Measurements from ENCODE around the gene GTSE1.

GTSE1 gene

GRCh38 chr22:46275455-46276122 lies 21.1 kb upstream of the GTSE1 start:
- no peak for DNase-seq (ENCODE audit: low spot score)

- no peak for DNase-seq (ENCODE audit: low spot score)
Measured at GRCh38 chr22:46276563-46276962, 20.1 kb upstream of the GTSE1 start.

GRCh38 chr22:46278656-46279645 lies 17.7 kb upstream of the GTSE1 start:
- DNase-seq (ENCODE audit: low spot score), result no peak

- no peak for DNase-seq (ENCODE audit: low spot score)
Measured at GRCh38 chr22:46280063-46280817, 16.4 kb upstream of the GTSE1 start.

GRCh38 chr22:46280999-46281623 lies 15.6 kb upstream of the GTSE1 start:
- no peak for DNase-seq (ENCODE audit: low spot score)

- no peak for DNase-seq (ENCODE audit: low spot score)
Measured at GRCh38 chr22:46281866-46282678, 14.6 kb upstream of the GTSE1 start.

GRCh38 chr22:46286006-46286405 lies 10.7 kb upstream of the GTSE1 start:
- no peak for DNase-seq (ENCODE audit: low spot score)

GRCh38 chr22:46286941-46287872 lies 9.5 kb upstream of the GTSE1 start:
- DNase-seq (ENCODE audit: low spot score), result no peak

GRCh38 chr22:46287873-46288751 lies 8.6 kb upstream of the GTSE1 start:
- no peak for DNase-seq (ENCODE audit: low spot score)

- DNase-seq (ENCODE audit: low spot score), result no peak
Measured at GRCh38 chr22:46288846-46289243, 7.8 kb upstream of the GTSE1 start.

GRCh38 chr22:46289244-46289891 lies 7.3 kb upstream of the GTSE1 start:
- no peak for DNase-seq (ENCODE audit: low spot score)

GRCh38 chr22:46290121-46290842 lies 6.4 kb upstream of the GTSE1 start:
- DNase-seq (ENCODE audit: low spot score), result no peak

GRCh38 chr22:46290843-46291785 lies 5.6 kb upstream of the GTSE1 start:
- DNase-seq (ENCODE audit: low spot score), result no peak

- DNase-seq (ENCODE audit: low spot score), result no peak
Measured at GRCh38 chr22:46292173-46292572, 4.5 kb upstream of the GTSE1 start.

GRCh38 chr22:46292732-46293131 lies 3.9 kb upstream of the GTSE1 start:
- DNase-seq (ENCODE audit: low spot score), result no peak

GRCh38 chr22:46293577-46294260 lies 3.0 kb upstream of the GTSE1 start:
- DNase-seq (ENCODE audit: low spot score), result no peak
